Endodermal cell (in vitro differentiated cells): ENCODE measurements around the gene KIAA1755. TPM values are rescaled to one million over a fixed set of nuclear protein-coding genes. Genes with fewer than 3 reads are reported as not detected.

Experiments used
- DNase-seq: peaks from one replicate; pipeline ENCODE4 v3.0.0-alpha.2; 2017
- H3K27ac ChIP-seq: 2 replicates; pipeline ENCODE4 v1.5.1; 2013; ENCODE audit warnings: mild to moderate bottlenecking, low read depth, low read length, moderate library complexity
- H3K27me3 ChIP-seq: 2 replicates; pipeline ENCODE4 v1.6.1; 2013; ENCODE audit warnings: mild to moderate bottlenecking, low read length, moderate library complexity; ENCODE audit not compliant: insufficient read depth, control insufficient read depth, poor library complexity, severe bottlenecking
- H3K36me3 ChIP-seq: 2 replicates; pipeline ENCODE4 v1.7.0; 2013; ENCODE audit warnings: mild to moderate bottlenecking, low read length, moderate library complexity; ENCODE audit not compliant: control insufficient read depth, insufficient read depth
- H3K4me1 ChIP-seq: one replicate; pipeline ENCODE4 v1.7.0; 2013; ENCODE audit warnings: low read length; ENCODE audit not compliant: control insufficient read depth, insufficient read depth
- H3K4me3 ChIP-seq: 2 replicates; pipeline ENCODE4 v1.5.1; 2013; ENCODE audit warnings: mild to moderate bottlenecking, low read length, moderate library complexity
- H3K9ac ChIP-seq: 2 replicates; pipeline ENCODE4 v1.6.1; 2013; ENCODE audit warnings: mild to moderate bottlenecking, low read length, moderate library complexity; ENCODE audit not compliant: poor library complexity, severe bottlenecking; ENCODE audit errors: extremely low read depth
- H3K9me3 ChIP-seq: 2 replicates; pipeline ENCODE4 v1.6.1; 2013; ENCODE audit warnings: mild to moderate bottlenecking, low read length, moderate library complexity; ENCODE audit not compliant: control insufficient read depth
- H3K27ac Mint-ChIP-seq: 2 replicates; pipeline ENCODE4 v1.8.0; 2020; ENCODE audit warnings: mixed read lengths
- H3K27me3 Mint-ChIP-seq: 2 replicates; pipeline ENCODE4 v1.8.0; 2021; ENCODE audit warnings: mild to moderate bottlenecking, mixed read lengths; ENCODE audit not compliant: insufficient read depth
- H3K36me3 Mint-ChIP-seq: 2 replicates; pipeline ENCODE4 v1.8.0; 2020; ENCODE audit warnings: low read depth, mixed read lengths
- H3K4me1 Mint-ChIP-seq: 2 replicates; pipeline ENCODE4 v1.8.0; 2020; ENCODE audit warnings: mixed read lengths
- H3K4me3 Mint-ChIP-seq: 2 replicates; pipeline ENCODE4 v1.8.0; 2020; ENCODE audit warnings: mild to moderate bottlenecking, moderate library complexity, mixed read lengths
- H3K9me3 Mint-ChIP-seq: 2 replicates; pipeline ENCODE4 v1.8.0; 2020; ENCODE audit warnings: mild to moderate bottlenecking, mixed read lengths
- WGBS, 2 experiments: methylation state at CpG; one replicate each; pipeline versions ENCODE4 v1.1.5 to v1.1.7; 2013; ENCODE audit warnings: missing lambda C conversion rate in 2 of 2, mixed read lengths in 1 of 2; ENCODE audit not compliant: insufficient coverage in 1 of 2, insufficient read length in 1 of 2; 5-methylcytosine and 5-hydroxymethylcytosine counted together
- total RNA-seq, 2 donors: library from RNA; stranded (reverse); fragmentation: NEBNext Ultra II Directional in 1 of 2; extraction: Animal tissue kit (Norgen Biotek cat#: 25700) in 1 of 2; gene quantifications; 2 replicates in 1 of 2; 3 replicates in 1 of 2; pipeline ENCODE4 v1.2.1, GENCODE V29; 2021
- TF ChIP-seq, protein P1 (sequence below): fragments of 200-600 bp; sonication (generic); conservative IDR thresholded peaks from 2 replicates; pipeline ENCODE4 v1.5.0; 2021; ENCODE audit warnings: antibody characterized with exemption, mild to moderate bottlenecking

KIAA1755 gene
- total RNA-seq, 2 donors from 2014 or later = not detected

- 57 to 66% methylated on average over 9 to 12 of the region's 12 CpGs for WGBS, 2 experiments
Observed at GRCh38 chr20:38222231-38222922, 38.2 kb downstream of the KIAA1755 start.

GRCh38 chr20:38221119-38221589 lies 39.4 kb downstream of the KIAA1755 start:
- WGBS, 2 experiments = 11 to 16% methylated on average over 7 to 11 of the region's 11 CpGs
- Mint-ChIP-seq H3K27ac (no peak overlapping the region), H3K9me3 (no peaks in the 10 kb centered on the region), H3K36me3 (no peaks in the 10 kb centered on the region), H3K4me3 (no peak overlapping the region), H3K4me1 (peaks cover 5% of the 10 kb centered on the region), H3K27me3 (peaks cover 4% of the 10 kb centered on the region)
- H3K4me1 ChIP-seq = no peaks in the 10 kb centered on the region
- TF ChIP-seq, protein P1, sequence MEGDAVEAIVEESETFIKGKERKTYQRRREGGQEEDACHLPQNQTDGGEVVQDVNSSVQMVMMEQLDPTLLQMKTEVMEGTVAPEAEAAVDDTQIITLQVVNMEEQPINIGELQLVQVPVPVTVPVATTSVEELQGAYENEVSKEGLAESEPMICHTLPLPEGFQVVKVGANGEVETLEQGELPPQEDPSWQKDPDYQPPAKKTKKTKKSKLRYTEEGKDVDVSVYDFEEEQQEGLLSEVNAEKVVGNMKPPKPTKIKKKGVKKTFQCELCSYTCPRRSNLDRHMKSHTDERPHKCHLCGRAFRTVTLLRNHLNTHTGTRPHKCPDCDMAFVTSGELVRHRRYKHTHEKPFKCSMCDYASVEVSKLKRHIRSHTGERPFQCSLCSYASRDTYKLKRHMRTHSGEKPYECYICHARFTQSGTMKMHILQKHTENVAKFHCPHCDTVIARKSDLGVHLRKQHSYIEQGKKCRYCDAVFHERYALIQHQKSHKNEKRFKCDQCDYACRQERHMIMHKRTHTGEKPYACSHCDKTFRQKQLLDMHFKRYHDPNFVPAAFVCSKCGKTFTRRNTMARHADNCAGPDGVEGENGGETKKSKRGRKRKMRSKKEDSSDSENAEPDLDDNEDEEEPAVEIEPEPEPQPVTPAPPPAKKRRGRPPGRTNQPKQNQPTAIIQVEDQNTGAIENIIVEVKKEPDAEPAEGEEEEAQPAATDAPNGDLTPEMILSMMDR = peak; percentile 96
- DNase-seq = peak; percentile 97
- H3K4me3 ChIP-seq = no peak overlapping the region
- no peak overlapping the region for H3K9ac ChIP-seq
- no peaks in the 10 kb centered on the region for H3K36me3 ChIP-seq
- no peaks in the 10 kb centered on the region for H3K9me3 ChIP-seq
- no peaks in the 10 kb centered on the region for H3K27me3 ChIP-seq
- no peak overlapping the region for H3K27ac ChIP-seq

More at GRCh38 chr20:38222231-38222922, 38.2 kb downstream of the KIAA1755 start:
- Mint-ChIP-seq H3K4me1 (peaks cover 5% of the 10 kb centered on the region), H3K36me3 (no peaks in the 10 kb centered on the region), H3K9me3 (no peaks in the 10 kb centered on the region), H3K27me3 (peaks cover 4% of the 10 kb centered on the region), H3K4me3 (no peak overlapping the region), H3K27ac (no peak overlapping the region)
- Histone ChIP-seq H3K27ac (no peak overlapping the region), H3K9ac (no peak overlapping the region), H3K36me3 (no peaks in the 10 kb centered on the region), H3K9me3 (no peaks in the 10 kb centered on the region), H3K4me3 (no peak overlapping the region), H3K27me3 (no peaks in the 10 kb centered on the region), H3K4me1 (no peaks in the 10 kb centered on the region)
- TF ChIP-seq, protein P1 = peak; percentile 92
- DNase-seq = peak; percentile 95

- Mint-ChIP-seq H3K4me3 (no peak overlapping the region), H3K27me3 (peaks cover 4% of the 10 kb centered on the region), H3K36me3 (no peaks in the 10 kb centered on the region), H3K27ac (no peak overlapping the region), H3K9me3 (no peaks in the 10 kb centered on the region), H3K4me1 (peaks cover 5% of the 10 kb centered on the region)
- Histone ChIP-seq H3K27ac (no peak overlapping the region), H3K9ac (no peak overlapping the region), H3K4me3 (no peak overlapping the region), H3K27me3 (no peaks in the 10 kb centered on the region), H3K4me1 (no peaks in the 10 kb centered on the region), H3K36me3 (no peaks in the 10 kb centered on the region), H3K9me3 (no peaks in the 10 kb centered on the region)
- no peak for DNase-seq
- WGBS, 2 experiments = 78 to 83% methylated on average over 9 to 11 of the region's 11 CpGs
- TF ChIP-seq, protein P1 = no peak
Observed at GRCh38 chr20:38220587-38221118, 39.9 kb downstream of the KIAA1755 start.
